ENCODE results near the gene KNCN. TPM values are rescaled to one million over a fixed set of nuclear protein-coding genes. Genes with fewer than 3 reads are reported as not detected.

KNCN gene
- total and polyA plus RNA-seq, 10 of the 15 experiments (the other 5 are each of a cell fraction or from before 2014, with no cell fraction given), result not detected

DNA sequence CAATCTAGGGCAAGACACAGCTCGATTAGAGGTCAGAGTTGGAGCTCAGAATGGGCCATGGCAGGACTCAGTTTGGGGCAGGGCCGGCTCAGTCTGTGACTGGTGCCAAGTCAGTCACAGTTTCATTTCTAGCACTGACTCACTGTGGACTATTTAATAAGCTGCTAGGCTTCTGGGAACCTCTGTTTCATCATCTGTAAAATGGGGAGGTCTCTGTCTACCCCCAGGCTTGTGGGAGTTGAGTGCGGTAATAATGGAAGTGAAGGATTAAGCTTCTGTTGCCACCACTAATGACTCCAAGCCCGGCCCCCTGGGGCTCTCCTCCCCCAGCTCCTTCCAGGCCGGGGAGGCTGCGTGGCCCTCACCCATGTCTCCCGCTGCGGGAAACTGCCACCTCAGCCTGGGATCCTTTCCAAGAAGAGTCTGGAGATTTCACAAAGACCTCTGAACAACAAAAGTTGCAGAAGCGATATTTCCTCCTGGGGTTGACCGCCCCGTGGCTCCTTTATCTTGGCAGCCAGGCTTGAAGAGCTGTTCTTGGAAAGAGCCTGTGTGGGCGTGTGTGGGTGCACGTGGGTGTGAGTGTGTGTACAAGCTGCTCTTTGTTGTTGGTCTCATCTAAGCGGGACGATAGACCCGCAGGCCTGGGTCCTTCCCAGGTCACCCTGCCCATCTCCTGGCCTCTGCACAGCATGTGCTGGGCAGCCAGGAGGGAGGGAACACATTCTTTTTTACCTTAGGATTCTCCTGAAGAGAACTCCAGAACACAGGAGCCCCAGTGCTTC is 29.1 kb downstream of the KNCN start:
- Histone ChIP-seq H3K9ac (ENCODE audit: control insufficient read depth, insufficient read depth, low read length) (no peak overlapping the region), H3K9me3 (replicated peaks; ENCODE audit: control insufficient read depth, insufficient read depth, low read length) (no peaks in the 10 kb centered on the region), H3K79me2 (ENCODE audit: control insufficient read depth, insufficient read depth, low read length) (no peaks in the 10 kb centered on the region), H3K36me3 (ENCODE audit: control insufficient read depth in 2 of 2, insufficient read depth in 2 of 2, low read length in 1 of 2) (no peaks in the 10 kb centered on the region), H2AFZ (ENCODE audit: control insufficient read depth, low read depth, low read length) (no peak overlapping the region; the same call in 1 of the 2 replicates), H3K27ac (ENCODE audit: control insufficient read depth, insufficient read depth) (no peak overlapping the region), H3K4me3 (no peak overlapping the region), H4K20me1 (ENCODE audit: control insufficient read depth, insufficient read depth) (no peaks in the 10 kb centered on the region), H3K4me1 (ENCODE audit: control insufficient read depth, insufficient read depth, low read length) (peaks cover 12% of the 10 kb centered on the region), H3K27me3 (replicated peaks in 1 of 2; ENCODE audit: control insufficient read depth in 2 of 2, insufficient read depth in 2 of 2, low read length in 1 of 2) (peaks cover 0 to 2% of the 10 kb centered on the region in 2 experiments; a peak in 1 of 4 replicates), H3K4me2 (ENCODE audit: control insufficient read depth, insufficient read depth) (no peak overlapping the region; the same call in 1 of the 2 replicates)
- peak; percentile 90 for ATAC-seq
- TF ChIP-seq, protein P1, sequence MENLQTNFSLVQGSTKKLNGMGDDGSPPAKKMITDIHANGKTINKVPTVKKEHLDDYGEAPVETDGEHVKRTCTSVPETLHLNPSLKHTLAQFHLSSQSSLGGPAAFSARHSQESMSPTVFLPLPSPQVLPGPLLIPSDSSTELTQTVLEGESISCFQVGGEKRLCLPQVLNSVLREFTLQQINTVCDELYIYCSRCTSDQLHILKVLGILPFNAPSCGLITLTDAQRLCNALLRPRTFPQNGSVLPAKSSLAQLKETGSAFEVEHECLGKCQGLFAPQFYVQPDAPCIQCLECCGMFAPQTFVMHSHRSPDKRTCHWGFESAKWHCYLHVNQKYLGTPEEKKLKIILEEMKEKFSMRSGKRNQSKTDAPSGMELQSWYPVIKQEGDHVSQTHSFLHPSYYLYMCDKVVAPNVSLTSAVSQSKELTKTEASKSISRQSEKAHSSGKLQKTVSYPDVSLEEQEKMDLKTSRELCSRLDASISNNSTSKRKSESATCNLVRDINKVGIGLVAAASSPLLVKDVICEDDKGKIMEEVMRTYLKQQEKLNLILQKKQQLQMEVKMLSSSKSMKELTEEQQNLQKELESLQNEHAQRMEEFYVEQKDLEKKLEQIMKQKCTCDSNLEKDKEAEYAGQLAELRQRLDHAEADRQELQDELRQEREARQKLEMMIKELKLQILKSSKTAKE (IDR thresholded peaks at IDR 0.05; ENCODE audit: low read depth, poor library complexity, severe bottlenecking), result no peak
- 6% methylated on average over 16 of the region's 16 CpGs for WGBS (ENCODE audit: insufficient coverage, insufficient replicate concordance, low lambda C conversion rate, missing lambda C conversion rate)
- POLR2A ChIA-PET, result interaction anchor here (0.7 kb wide), 1 partner anchor 84 kb away, joined by 3 read pairs; no protein-coding TSS in a partner anchor
- DNase-seq (ENCODE audit: low read depth, low spot score), result no peak
- CTCF ChIA-PET, result interaction anchor here (0.9 to 1.8 kb wide), 6 partner anchors 11 to 189 kb away, joined by 3 to 9 read pairs (median 4); a partner anchor contains a TSS
- in situ Hi-C loops (cut with MboI) (no loop called here), intact Hi-C loops (cut with micrococcal nuclease; ENCODE audit: unreplicated experiment) (no loop called here)
- RAD21 ChIA-PET (ENCODE audit: unreplicated experiment), result no interaction called here
- BruUV-seq (replicated peaks), result no TSS peak
- SMC1A ChIA-PET (ENCODE audit: uncharacterized antibody, unreplicated experiment), result interaction anchor here (1.1 kb wide), 1 partner anchor 45 kb away, joined by 4 read pairs; no protein-coding TSS in a partner anchor
- FAIRE-seq, result no peak

DNA sequence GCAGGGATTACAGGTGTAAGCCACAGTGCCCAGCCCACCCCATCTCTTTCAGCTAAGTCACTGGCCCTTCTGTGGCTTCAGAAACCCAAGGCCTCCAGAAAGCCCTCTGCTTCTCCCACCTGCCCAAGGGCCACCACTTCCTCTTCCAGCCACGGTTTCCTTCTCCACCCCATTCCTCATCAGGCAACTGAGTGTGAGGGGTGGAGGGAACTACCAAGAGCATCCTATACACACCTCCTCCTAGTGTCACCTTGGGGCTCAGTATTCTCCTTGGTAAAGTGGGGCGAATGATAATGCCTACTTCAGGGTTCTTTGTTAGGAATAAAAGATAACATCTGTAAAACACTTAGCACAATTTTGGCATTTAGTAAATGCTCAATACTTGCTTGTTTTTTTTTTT is 30.0 kb downstream of the KNCN start:
- Histone ChIP-seq H3K9me3 (replicated peaks; ENCODE audit: control insufficient read depth, insufficient read depth, low read length) (no peaks in the 10 kb centered on the region), H2AFZ (ENCODE audit: control insufficient read depth, low read depth, low read length) (no peak overlapping the region), H3K4me1 (ENCODE audit: control insufficient read depth, insufficient read depth, low read length) (peaks cover 12% of the 10 kb centered on the region), H3K36me3 (ENCODE audit: control insufficient read depth in 2 of 2, insufficient read depth in 2 of 2, low read length in 1 of 2) (no peaks in the 10 kb centered on the region), H3K27ac (ENCODE audit: control insufficient read depth, insufficient read depth) (no peak overlapping the region), H3K4me3 (no peak overlapping the region), H3K27me3 (replicated peaks in 1 of 2; ENCODE audit: control insufficient read depth in 2 of 2, insufficient read depth in 2 of 2, low read length in 1 of 2) (peaks cover 0 to 2% of the 10 kb centered on the region in 2 experiments; a peak in 1 of 4 replicates), H3K79me2 (ENCODE audit: control insufficient read depth, insufficient read depth, low read length) (no peaks in the 10 kb centered on the region), H3K9ac (ENCODE audit: control insufficient read depth, insufficient read depth, low read length) (no peak overlapping the region), H3K4me2 (ENCODE audit: control insufficient read depth, insufficient read depth) (no peak overlapping the region), H4K20me1 (ENCODE audit: control insufficient read depth, insufficient read depth) (no peaks in the 10 kb centered on the region)
- TF ChIP-seq, protein P2, sequence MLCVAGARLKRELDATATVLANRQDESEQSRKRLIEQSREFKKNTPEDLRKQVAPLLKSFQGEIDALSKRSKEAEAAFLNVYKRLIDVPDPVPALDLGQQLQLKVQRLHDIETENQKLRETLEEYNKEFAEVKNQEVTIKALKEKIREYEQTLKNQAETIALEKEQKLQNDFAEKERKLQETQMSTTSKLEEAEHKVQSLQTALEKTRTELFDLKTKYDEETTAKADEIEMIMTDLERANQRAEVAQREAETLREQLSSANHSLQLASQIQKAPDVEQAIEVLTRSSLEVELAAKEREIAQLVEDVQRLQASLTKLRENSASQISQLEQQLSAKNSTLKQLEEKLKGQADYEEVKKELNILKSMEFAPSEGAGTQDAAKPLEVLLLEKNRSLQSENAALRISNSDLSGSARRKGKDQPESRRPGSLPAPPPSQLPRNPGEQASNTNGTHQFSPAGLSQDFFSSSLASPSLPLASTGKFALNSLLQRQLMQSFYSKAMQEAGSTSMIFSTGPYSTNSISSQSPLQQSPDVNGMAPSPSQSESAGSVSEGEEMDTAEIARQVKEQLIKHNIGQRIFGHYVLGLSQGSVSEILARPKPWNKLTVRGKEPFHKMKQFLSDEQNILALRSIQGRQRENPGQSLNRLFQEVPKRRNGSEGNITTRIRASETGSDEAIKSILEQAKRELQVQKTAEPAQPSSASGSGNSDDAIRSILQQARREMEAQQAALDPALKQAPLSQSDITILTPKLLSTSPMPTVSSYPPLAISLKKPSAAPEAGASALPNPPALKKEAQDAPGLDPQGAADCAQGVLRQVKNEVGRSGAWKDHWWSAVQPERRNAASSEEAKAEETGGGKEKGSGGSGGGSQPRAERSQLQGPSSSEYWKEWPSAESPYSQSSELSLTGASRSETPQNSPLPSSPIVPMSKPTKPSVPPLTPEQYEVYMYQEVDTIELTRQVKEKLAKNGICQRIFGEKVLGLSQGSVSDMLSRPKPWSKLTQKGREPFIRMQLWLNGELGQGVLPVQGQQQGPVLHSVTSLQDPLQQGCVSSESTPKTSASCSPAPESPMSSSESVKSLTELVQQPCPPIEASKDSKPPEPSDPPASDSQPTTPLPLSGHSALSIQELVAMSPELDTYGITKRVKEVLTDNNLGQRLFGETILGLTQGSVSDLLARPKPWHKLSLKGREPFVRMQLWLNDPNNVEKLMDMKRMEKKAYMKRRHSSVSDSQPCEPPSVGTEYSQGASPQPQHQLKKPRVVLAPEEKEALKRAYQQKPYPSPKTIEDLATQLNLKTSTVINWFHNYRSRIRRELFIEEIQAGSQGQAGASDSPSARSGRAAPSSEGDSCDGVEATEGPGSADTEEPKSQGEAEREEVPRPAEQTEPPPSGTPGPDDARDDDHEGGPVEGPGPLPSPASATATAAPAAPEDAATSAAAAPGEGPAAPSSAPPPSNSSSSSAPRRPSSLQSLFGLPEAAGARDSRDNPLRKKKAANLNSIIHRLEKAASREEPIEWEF (IDR thresholded peaks at IDR 0.05; ENCODE audit: insufficient replicate concordance, low read depth, low read length), result no peak
- TF ChIP-seq SMAD5 (IDR thresholded peaks at IDR 0.05; ENCODE audit: low read depth), result no peak
- in situ Hi-C loops (cut with MboI) (no loop called here), intact Hi-C loops (cut with micrococcal nuclease; ENCODE audit: unreplicated experiment) (no loop called here)
- SMC1A ChIA-PET (ENCODE audit: uncharacterized antibody, unreplicated experiment), result interaction anchor here (1.1 kb wide), 1 partner anchor 44 kb away, joined by 4 read pairs; no protein-coding TSS in a partner anchor
- ATAC-seq, result no peak
- BruUV-seq (replicated peaks), result no TSS peak
- WGBS (ENCODE audit: insufficient coverage, insufficient replicate concordance, low lambda C conversion rate, missing lambda C conversion rate), result 45% methylated on average over 2 of the region's 2 CpGs
- no peak for FAIRE-seq
- POLR2A ChIA-PET, result interaction anchor here (0.7 kb wide), 1 partner anchor 85 kb away, joined by 3 read pairs; no protein-coding TSS in a partner anchor
- RAD21 ChIA-PET (ENCODE audit: unreplicated experiment), result no interaction called here
- no peak for DNase-seq (ENCODE audit: low read depth, low spot score)
- CTCF ChIA-PET, result interaction anchor here (1.4 to 1.8 kb wide), 3 partner anchors 10 to 74 kb away, joined by 3 to 9 read pairs (median 8); no protein-coding TSS in a partner anchor
